Heart right ventricle (tissue), 16 donors: ENCODE data around the gene TMEM8B. TPM values are rescaled to one million over a fixed set of nuclear protein-coding genes. Genes with fewer than 3 reads are reported as not detected.
A peak's percentile ranks its signal among the peaks of the same experiment; 100 is the strongest.

ENCODE experiments used
- ATAC-seq, 8 donors: fragments of 200-7000 bp; cut with Tn5 transposase; one replicate each; pipeline ENCODE4 v1.9.1; 2020; ENCODE audit warnings: mild to moderate bottlenecking in 8 of 8, moderate library complexity in 8 of 8, moderate number of reproducible peaks in 1 of 8
- DNase-seq, 2 donors: peaks; one replicate each; pipeline ENCODE4 v3.0.0-alpha.2; 2020
- H3K27ac ChIP-seq, 10 donors: fragments of 200-600 bp; sonication (generic) in 2 of 10; one replicate each; pipeline versions ENCODE4 v1.5.0 to v1.8.0; 2020 to 2022; ENCODE audit warnings: mild to moderate bottlenecking in 3 of 10
- H3K27me3 ChIP-seq, 7 donors: fragments of 200-600 bp; one replicate each; pipeline ENCODE4 v1.8.0; 2021 to 2022; ENCODE audit warnings: mild to moderate bottlenecking in 2 of 7
- H3K36me3 ChIP-seq, 9 donors: fragments of 200-600 bp; sonication (generic) in 1 of 9; one replicate each; pipeline versions ENCODE4 v1.5.0 to v1.8.0; 2020 to 2022; ENCODE audit warnings: mild to moderate bottlenecking in 2 of 9
- H3K4me1 ChIP-seq, 9 donors: fragments of 200-600 bp; sonication (generic) in 1 of 9; one replicate each; pipeline versions ENCODE4 v1.5.0 to v1.8.0; 2020 to 2022; ENCODE audit warnings: mild to moderate bottlenecking in 4 of 9
- H3K4me3 ChIP-seq, 10 donors: fragments of 200-600 bp; sonication (generic) in 2 of 10; one replicate each; pipeline versions ENCODE4 v1.5.0 to v1.8.0; 2020 to 2022; ENCODE audit warnings: mild to moderate bottlenecking in 7 of 10, moderate library complexity in 2 of 10
- H3K9me3 ChIP-seq, 11 donors: fragments of 200-600 bp in 10 of 11; sonication (generic) in 2 of 11; one replicate each; pipeline versions ENCODE4 v1.5.0 to v1.8.0; 2013 to 2022; ENCODE audit warnings: mild to moderate bottlenecking in 2 of 11, control low read depth in 1 of 11, moderate library complexity in 1 of 11
- WGBS, 2 donors: extraction: QIAGEN DNeasy Blood & Tissue Kit; methylation state at CpG; one replicate each; pipeline ENCODE4 v1.1.7; 2013; ENCODE audit warnings: inconsistent platforms in 1 of 2; 5-methylcytosine and 5-hydroxymethylcytosine counted together
- intact Hi-C, 10 donors: fragments of 100-400 bp; cut with DNase I; formaldehyde crosslinking; loops; one replicate each; pipeline versions ENCODE4 v1.11.1 to v1.14.2; 2022
- polyA plus RNA-seq, 2 donors: library from polyadenylated mRNA; stranded (reverse); fragments of 200-250 nt; gene quantifications; one replicate each; pipeline ENCODE4 v1.2.3, GENCODE V29; 2013
- total RNA-seq, 10 donors: library from RNA; stranded (reverse); fragmentation: NEBNext Ultra II Directional in 3 of 10; extraction: Animal tissue kit (Norgen Biotek cat#: 25700) in 3 of 10; gene quantifications; one replicate each; pipeline versions ENCODE4 v1.2.1 to v1.2.4, GENCODE V29; 2021 to 2023
- TF ChIP-seq, protein P1 (sequence below), 9 donors: fragments of 200-600 bp; sonication (generic) in 2 of 9; IDR thresholded peaks; one replicate each; pipeline versions ENCODE4 v1.5.0 to v1.8.0; 2021 to 2022; ENCODE audit warnings: antibody characterized with exemption in 9 of 9, mild to moderate bottlenecking in 5 of 9, moderate library complexity in 1 of 9
- donor health status: Arrhythmogenic right ventricular cardiomyopathy.
- donor health status: ischemic (EF 13 %, LVEDD 7.1; RV severe dilation, severe dysfunction).
- donor health status: healthy with polysubstance abuse.
- donor health status: DM: no; HTN: yes; CAD: no.
- donor health status: DM: no; HTN: no; CAD: no.
- donor health status: ischemic (EF 25% LVEDD 6.9; RV normal size, moderate dysfunction).
- donor health status: ischemic (EF 25% LVEDD 5.7; RV mildly dilated, moderate dysfunction).
- donor health status: healthy.
- donor health status: DM: yes; HTN: yes; CAD: no.
- donor health status: Ischemic cardiomyopathy.
- donor health status: ischemic (EF 35%, LVEDD 5.7; RV mildly dilated, moderate dysfunction).
- donor health status: nonischemic (EF 11% LVEDD 7.7; RV severe dilation, severe dysfunction).
- donor health status: DM: yes; HTN: yes; CAD: no.
- donor health status: PGD.
- donor health status: ischemic (EF 29% LVEDD 5.4; RV normal size, mild dysfunction).
- donor health status: nonischemic (EF 23%, LVEDD 6.1; RV moderate dilation, normal function).

The TMEM8B gene
- total and polyA plus RNA-seq, 12 donors, result 6.7 to 22.9 (median 19.5) TPM

DNA sequence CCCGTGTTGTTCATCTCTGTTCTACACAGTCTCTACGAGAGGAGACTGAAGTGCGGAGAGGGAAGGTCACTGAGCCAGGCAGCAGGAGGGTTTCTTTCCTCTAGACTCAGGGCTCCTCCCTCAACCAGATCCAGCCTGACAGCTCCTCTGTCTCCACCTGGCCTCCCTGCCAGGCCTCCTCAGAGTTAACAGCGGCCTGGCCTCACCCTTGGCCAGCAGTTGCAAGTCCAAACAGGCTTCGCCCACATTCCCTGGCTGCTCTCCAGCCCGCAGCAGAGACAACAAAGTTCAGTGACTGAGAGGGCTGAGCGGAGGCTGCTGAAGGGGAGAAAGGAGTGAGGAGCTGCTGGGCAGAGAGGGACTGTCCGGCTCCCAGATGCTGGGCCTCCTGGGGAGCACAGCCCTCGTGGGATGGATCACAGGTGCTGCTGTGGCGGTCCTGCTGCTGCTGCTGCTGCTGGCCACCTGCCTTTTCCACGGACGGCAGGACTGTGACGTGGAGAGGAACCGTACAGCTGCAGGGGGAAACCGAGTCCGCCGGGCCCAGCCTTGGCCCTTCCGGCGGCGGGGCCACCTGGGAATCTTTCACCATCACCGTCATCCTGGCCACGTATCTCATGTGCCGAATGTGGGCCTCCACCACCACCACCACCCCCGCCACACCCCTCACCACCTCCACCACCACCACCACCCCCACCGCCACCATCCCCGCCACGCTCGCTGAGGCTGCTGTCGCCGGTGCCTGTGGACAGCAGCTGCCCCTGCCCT is 77.1 kb downstream of the TMEM8B start, which contains the start of gene HRCT1:
Gene HRCT1 (plus strand): TSS at position 291 of the 768 bp plus-strand sequence. CDS start 86 bp downstream, at position 377.
- H3K4me1 ChIP-seq, result peaks cover 31 to 83% (median 80%) of the 10 kb centered on the region in 9 donors
- intact Hi-C loops, result loop anchor here in 5 of 10 donors (2.0 to 10.0 kb wide), 2 partner anchors 39 to 251 kb away; partner anchors contain the start of genes CCDC107 (in 1 of the 5), RMRP (in 1 of the 5) and SIT1 (in 1 of the 5)
- no peaks in the 10 kb centered on the region for H3K27me3 ChIP-seq
- TF ChIP-seq, protein P1, sequence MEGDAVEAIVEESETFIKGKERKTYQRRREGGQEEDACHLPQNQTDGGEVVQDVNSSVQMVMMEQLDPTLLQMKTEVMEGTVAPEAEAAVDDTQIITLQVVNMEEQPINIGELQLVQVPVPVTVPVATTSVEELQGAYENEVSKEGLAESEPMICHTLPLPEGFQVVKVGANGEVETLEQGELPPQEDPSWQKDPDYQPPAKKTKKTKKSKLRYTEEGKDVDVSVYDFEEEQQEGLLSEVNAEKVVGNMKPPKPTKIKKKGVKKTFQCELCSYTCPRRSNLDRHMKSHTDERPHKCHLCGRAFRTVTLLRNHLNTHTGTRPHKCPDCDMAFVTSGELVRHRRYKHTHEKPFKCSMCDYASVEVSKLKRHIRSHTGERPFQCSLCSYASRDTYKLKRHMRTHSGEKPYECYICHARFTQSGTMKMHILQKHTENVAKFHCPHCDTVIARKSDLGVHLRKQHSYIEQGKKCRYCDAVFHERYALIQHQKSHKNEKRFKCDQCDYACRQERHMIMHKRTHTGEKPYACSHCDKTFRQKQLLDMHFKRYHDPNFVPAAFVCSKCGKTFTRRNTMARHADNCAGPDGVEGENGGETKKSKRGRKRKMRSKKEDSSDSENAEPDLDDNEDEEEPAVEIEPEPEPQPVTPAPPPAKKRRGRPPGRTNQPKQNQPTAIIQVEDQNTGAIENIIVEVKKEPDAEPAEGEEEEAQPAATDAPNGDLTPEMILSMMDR (IDR thresholded peaks at IDR 0.05), result no peak
- H3K27ac ChIP-seq, result peak within 1 kb of the TSS; percentile 84 to 98 (median 93)
- no peaks in the 10 kb centered on the region for H3K36me3 ChIP-seq
- H3K9me3 ChIP-seq, result no peaks in the 10 kb centered on the region
- DNase-seq (peak; percentile 91), ATAC-seq (peak; percentile 23 to 72 (median 53))
- peak within 1 kb of the TSS in 9 of 10 donors; percentile 18 to 54 (median 37) for H3K4me3 ChIP-seq
- WGBS, 2 donors, result 43 to 53% methylated on average over 29 to 30 of the region's 30 CpGs

DNA sequence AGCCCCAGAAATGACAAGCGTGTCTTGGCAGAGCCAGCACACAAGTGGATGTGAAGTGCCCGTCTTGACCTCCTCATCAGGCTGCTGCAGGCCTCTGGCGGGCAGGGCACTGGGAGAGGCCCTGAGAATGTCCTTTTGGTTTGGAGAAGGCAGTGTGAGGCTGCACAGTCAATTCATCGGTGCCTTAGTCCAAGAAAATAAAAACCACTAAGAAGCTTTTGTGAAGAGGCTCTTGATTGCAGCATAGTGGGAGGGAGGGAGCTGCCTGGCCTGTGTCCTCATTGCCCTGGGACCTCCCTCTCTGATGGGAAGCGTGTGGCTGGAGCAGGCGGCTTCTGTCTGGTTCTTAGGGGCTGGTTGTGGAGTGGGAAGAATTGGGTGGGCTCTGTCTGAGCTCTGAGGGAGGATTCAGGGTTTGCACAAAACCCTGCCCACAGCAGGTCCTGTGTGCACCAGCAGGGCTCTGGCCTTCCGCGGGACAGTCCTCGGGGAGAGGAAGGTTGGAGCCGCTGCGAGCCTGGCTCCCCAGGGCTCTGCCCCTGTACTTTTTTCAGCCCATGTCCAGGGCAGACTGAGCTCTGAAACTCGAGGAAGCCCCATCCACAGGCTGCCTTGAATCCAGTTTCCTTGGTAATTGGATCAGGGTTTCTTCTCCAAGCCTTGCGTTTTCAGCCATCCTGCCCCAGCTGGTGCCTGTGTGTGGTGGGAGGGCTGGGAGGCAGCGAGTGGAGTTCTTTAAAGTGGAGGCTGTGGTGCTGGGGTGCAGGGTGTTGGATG is 78.1 kb downstream of the TMEM8B start:
- ATAC-seq (peak; percentile 37 to 63 (median 46)), DNase-seq (peak; percentile 61 to 67)
- 37 to 41% methylated on average over 14 of the region's 14 CpGs for WGBS, 2 donors
- Histone ChIP-seq H3K9me3 (no peaks in the 10 kb centered on the region), H3K4me3 (peak overlapping the region in 9 of 10 donors; percentile 3 to 54 (median 31)), H3K27me3 (no peaks in the 10 kb centered on the region), H3K4me1 (peaks cover 31 to 93% (median 90%) of the 10 kb centered on the region in 9 donors), H3K27ac (peak overlapping the region; percentile 84 to 98 (median 93)), H3K36me3 (no peaks in the 10 kb centered on the region)
- intact Hi-C loops, result loop anchor here in 3 of 10 donors (2.0 to 10.0 kb wide), 2 partner anchors 38 to 252 kb away; partner anchors contain the start of genes CCDC107 (in 1 of the 3), RMRP (in 1 of the 3) and SIT1 (in 1 of the 3)
- TF ChIP-seq, protein P1 (IDR thresholded peaks at IDR 0.05), result no peak

DNA sequence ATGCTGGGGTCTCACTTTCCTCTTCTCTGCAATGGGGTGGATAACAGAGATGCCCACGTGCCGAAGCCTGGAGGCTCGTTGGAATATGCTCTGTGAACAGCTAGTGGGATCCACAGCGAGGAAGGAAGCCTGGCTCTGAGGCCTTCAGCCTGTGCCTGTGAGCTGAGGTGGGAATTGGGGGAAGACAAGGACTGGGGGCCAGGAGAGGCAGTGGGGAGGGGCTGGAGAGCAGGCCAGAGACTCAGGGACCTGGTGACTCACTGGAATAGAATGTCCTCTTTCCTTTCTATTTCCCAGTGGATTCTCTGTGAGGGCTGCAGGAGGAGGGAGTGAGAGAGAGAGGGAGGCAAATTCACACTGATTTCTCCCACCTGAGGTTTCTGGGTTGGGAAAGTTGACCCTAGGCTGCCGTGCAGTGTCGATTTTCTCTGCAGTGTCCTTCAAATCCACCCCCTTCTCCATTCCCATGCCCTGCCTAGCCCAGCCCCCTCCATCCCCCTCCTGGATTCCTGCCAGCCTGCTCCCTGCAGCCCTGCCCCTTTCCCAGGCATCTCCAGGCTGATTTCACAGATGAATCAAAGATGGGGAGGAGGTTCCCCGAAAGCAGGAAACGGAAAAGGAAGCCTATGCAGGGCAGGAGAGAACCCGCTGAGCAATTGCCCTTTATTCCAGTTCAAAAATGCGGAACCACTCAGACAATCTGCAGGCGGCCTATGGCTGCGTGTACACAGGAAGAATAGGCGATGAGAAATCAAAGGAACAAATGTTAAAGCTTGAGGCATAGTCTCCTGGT is 78.9 kb downstream of the TMEM8B start:
- intact Hi-C loops, result loop anchor here in 3 of 10 donors (2.0 to 10.0 kb wide), 2 partner anchors 37 to 253 kb away; partner anchors contain the start of genes CCDC107 (in 1 of the 3), RMRP (in 1 of the 3) and SIT1 (in 1 of the 3)
- Histone ChIP-seq H3K4me3 (peak overlapping the region in 8 of 10 donors; percentile 8 to 54 (median 34)), H3K9me3 (no peaks in the 10 kb centered on the region), H3K27ac (peak overlapping the region; percentile 84 to 98 (median 93)), H3K36me3 (no peaks in the 10 kb centered on the region), H3K27me3 (no peaks in the 10 kb centered on the region), H3K4me1 (peaks cover 31 to 100% (median 97%) of the 10 kb centered on the region in 9 donors)
- TF ChIP-seq, protein P1 (IDR thresholded peaks at IDR 0.05), result peak in 1 of 9 donors; percentile 7
- DNase-seq (peak; percentile 77 to 78), ATAC-seq (peak; percentile 56 to 73 (median 65))
- whole genome bisulfite sequencing, 2 donors, result 29 to 40% methylated on average over 13 of the region's 13 CpGs
